Type B pancreatic cell (in vitro differentiated cells): Measurements from ENCODE around the gene MMAA. TPM values are rescaled to one million over a fixed set of nuclear protein-coding genes. Genes with fewer than 3 reads are reported as not detected.

Source experiments
- DNase-seq: peaks from one replicate; pipeline ENCODE4 v3.0.0; 2021; ENCODE audit warnings: mixed read lengths; ENCODE audit not compliant: unreplicated experiment; ENCODE audit errors: extremely low spot score
- H3K27ac Mint-ChIP-seq: 2 replicates; pipeline ENCODE4 v1.8.0; 2021; ENCODE audit warnings: mild to moderate bottlenecking, mixed read lengths
- H3K27me3 Mint-ChIP-seq: 2 replicates; pipeline ENCODE4 v1.8.0; 2021; ENCODE audit warnings: mixed read lengths
- H3K36me3 Mint-ChIP-seq: 2 replicates; pipeline ENCODE4 v1.8.0; 2021; ENCODE audit warnings: mixed read lengths
- H3K4me1 Mint-ChIP-seq: one replicate; pipeline ENCODE4 v1.8.0; 2021; ENCODE audit warnings: mixed read lengths; ENCODE audit not compliant: unreplicated experiment
- H3K4me3 Mint-ChIP-seq: 2 replicates; pipeline ENCODE4 v1.8.0; 2021; ENCODE audit warnings: mild to moderate bottlenecking, mixed read lengths
- H3K9me3 Mint-ChIP-seq: 2 replicates; pipeline ENCODE4 v1.8.0; 2021; ENCODE audit warnings: mixed read lengths
- CTCF ChIP-seq: fragments of 200-600 bp; sonication (generic); conservative IDR thresholded peaks from 2 replicates; pipeline ENCODE4 v1.5.0; 2021; ENCODE audit warnings: antibody characterized with exemption, mild to moderate bottlenecking
- total RNA-seq: library from RNA; stranded (reverse); gene quantifications from 2 replicates; pipeline ENCODE4 v1.2.1, GENCODE V29; 2021; ENCODE audit warnings: low replicate concordance

MMAA gene
- total RNA-seq, 1 donor from 2014 or later, result 10.4 TPM

GRCh38 chr4:145644699-145645098, 25.5 kb downstream of the MMAA start:
- no peaks in the 10 kb centered on the region for H3K27me3 Mint-ChIP-seq
- peaks cover 8% of the 10 kb centered on the region for H3K36me3 Mint-ChIP-seq
- no peak for DNase-seq
- H3K4me1 Mint-ChIP-seq, result no peaks in the 10 kb centered on the region
- TF ChIP-seq CTCF, result no peak
- no peaks in the 10 kb centered on the region for H3K9me3 Mint-ChIP-seq
- H3K4me3 Mint-ChIP-seq, result no peak overlapping the region
- no peak overlapping the region for H3K27ac Mint-ChIP-seq

GRCh38 chr4:145656156-145656555, 37.0 kb downstream of the MMAA start:
- Mint-ChIP-seq H3K4me1 (no peaks in the 10 kb centered on the region), H3K27ac (no peak overlapping the region), H3K27me3 (no peaks in the 10 kb centered on the region), H3K36me3 (peaks cover 39% of the 10 kb centered on the region), H3K9me3 (peaks cover 4% of the 10 kb centered on the region), H3K4me3 (no peak overlapping the region)
- no peak for TF ChIP-seq CTCF
- DNase-seq, result no peak

GRCh38 chr4:145660064-145660463, 40.9 kb downstream of the MMAA start:
- Mint-ChIP-seq H3K27ac (no peak overlapping the region), H3K36me3 (peaks cover 34% of the 10 kb centered on the region), H3K4me1 (no peaks in the 10 kb centered on the region), H3K4me3 (no peak overlapping the region), H3K9me3 (peaks cover 4% of the 10 kb centered on the region), H3K27me3 (no peaks in the 10 kb centered on the region)
- DNase-seq, result no peak
- TF ChIP-seq CTCF, result no peak

GRCh38 chr4:145663194-145663593, 44.0 kb downstream of the MMAA start:
- Mint-ChIP-seq H3K36me3 (peaks cover 21% of the 10 kb centered on the region), H3K9me3 (no peaks in the 10 kb centered on the region), H3K27me3 (no peaks in the 10 kb centered on the region), H3K4me3 (no peak overlapping the region), H3K27ac (no peak overlapping the region), H3K4me1 (no peaks in the 10 kb centered on the region)
- no peak for TF ChIP-seq CTCF
- DNase-seq, result no peak

GRCh38 chr4:145665773-145666172, 46.6 kb downstream of the MMAA start:
- Mint-ChIP-seq H3K4me3 (no peak overlapping the region), H3K27me3 (no peaks in the 10 kb centered on the region), H3K4me1 (no peaks in the 10 kb centered on the region), H3K9me3 (no peaks in the 10 kb centered on the region), H3K36me3 (peaks cover 6% of the 10 kb centered on the region), H3K27ac (no peak overlapping the region)
- TF ChIP-seq CTCF, result no peak
- DNase-seq, result no peak

- Mint-ChIP-seq H3K4me3 (no peak overlapping the region), H3K4me1 (no peaks in the 10 kb centered on the region), H3K9me3 (no peaks in the 10 kb centered on the region), H3K27ac (no peak overlapping the region), H3K27me3 (no peaks in the 10 kb centered on the region), H3K36me3 (no peaks in the 10 kb centered on the region)
- no peak for TF ChIP-seq CTCF
- DNase-seq, result no peak
These were observed 51.2 kb downstream of the MMAA start for GRCh38 chr4:145670422-145670821.
